ENCODE results near the gene UBB. TPM values are rescaled to one million over a fixed set of nuclear protein-coding genes. Genes with fewer than 3 reads are reported as not detected.
A peak's percentile ranks its signal among the peaks of the same experiment; 100 is the strongest.

Gene UBB
- total and polyA plus RNA-seq, 9 of the 15 experiments (the other 6 are each of a cell fraction or from before 2014, with no cell fraction given), result 1,069 to 4,143 (median 1,696) TPM

GRCh38 chr17:16398270-16399267 is 17.7 kb downstream of the UBB start:
- Histone ChIP-seq H3K9me3 (replicated peaks; ENCODE audit: control insufficient read depth, insufficient read depth, low read depth, low read length) (no peaks in the 10 kb centered on the region), H3K4me3 (no peak overlapping the region), H3K4me2 (ENCODE audit: insufficient read depth, low read length) (peak overlapping the region; percentile 5; the same call in 1 of the 2 replicates), H3K4me1 (replicated peaks in 1 of 2; ENCODE audit: control insufficient read depth in 2 of 2, insufficient read depth in 2 of 2, low read length in 2 of 2) (peaks cover 2 to 21% of the 10 kb centered on the region in 2 experiments; a peak in 4 of 5 replicates), H3K79me2 (ENCODE audit: control insufficient read depth, insufficient read depth, low read length) (no peaks in the 10 kb centered on the region), H3K27ac (ENCODE audit: extremely low read depth, low read depth, low read length) (peak overlapping the region; percentile 64), H3K36me3 (ENCODE audit: control insufficient read depth, insufficient read depth, low read length) (no peaks in the 10 kb centered on the region), H3K27me3 (ENCODE audit: control insufficient read depth in 2 of 2, insufficient read depth in 2 of 2, low read length in 2 of 2) (no peaks in the 10 kb centered on the region), H2AFZ (ENCODE audit: low read depth, low read length) (no peak overlapping the region), H3K9ac (ENCODE audit: insufficient read depth in 1 of 2, low read depth in 2 of 2, low read length in 2 of 2) (peak overlapping the region in 1 of 2 experiments; percentile 70; a peak in 1 of 4 replicates), H3K9me1 (ENCODE audit: control insufficient read depth, insufficient read depth, low read length) (no peaks in the 10 kb centered on the region), H4K20me1 (replicated peaks; ENCODE audit: control insufficient read depth, insufficient read depth, low read length) (no peaks in the 10 kb centered on the region)
- FAIRE-seq, result peak; percentile 96
- peak; percentile 52 to 83 (median 54) for DNase-seq (ENCODE audit: extremely low read depth in 1 of 4, low spot score in 3 of 4)
- 2% methylated on average over 8 of the region's 9 CpGs for WGBS (ENCODE audit: insufficient coverage, low coverage, missing lambda C conversion rate)
- CTCF ChIA-PET (ENCODE audit: low intra/inter-chr PET ratio), result no interaction called here
- in situ Hi-C loops (cut with MboI) (no loop called here), intact Hi-C loops (cut with micrococcal nuclease) (no loop called here)
- POLR2A ChIA-PET, result interaction anchor here (1.3 to 1.5 kb wide), 2 partner anchors 40 kb away, joined by 4 to 5 read pairs; no protein-coding TSS in a partner anchor
- peak; percentile 75 for ATAC-seq
- BruUV-seq (replicated peaks), result no TSS peak
- TF ChIP-seq ZNF121 (CRISPR knock-in tag; conservative IDR thresholded peaks at IDR 0.05) (no peak), L3MBTL2 (IDR thresholded peaks at IDR 0.05) (peak; percentile 24; the same call in 1 of the 2 replicates), RCOR1 (IDR thresholded peaks at IDR 0.05; ENCODE audit: borderline replicate concordance in 1 of 2, low read depth in 2 of 2, low read length in 2 of 2) (peak; percentile 19 to 92; a peak in 2 of 4 replicates), MTA3 (IDR thresholded peaks at IDR 0.05; ENCODE audit: borderline replicate concordance) (no peak), CBFA2T3 (IDR thresholded peaks at IDR 0.05) (peak; percentile 86), GABPB1 (CRISPR knock-in tag; IDR thresholded peaks at IDR 0.05) (0 out of 2 replicates have a peak, but pooled peaks have one; percentile 27), PML (IDR thresholded peaks at IDR 0.05; ENCODE audit: low read length) (peak; percentile 78), BRF2 (IDR thresholded peaks at IDR 0.05; ENCODE audit: borderline replicate concordance, insufficient read depth, insufficient read length) (no peak), ZNF253 (CRISPR knock-in tag; conservative IDR thresholded peaks at IDR 0.05) (no peak), ATF3 (IDR thresholded peaks at IDR 0.05) (peak; percentile 62; the same call in 1 of the 2 replicates), ATF3 (CRISPR knock-in tag; conservative IDR thresholded peaks at IDR 0.05) (no peak), TEAD4 (IDR thresholded peaks at IDR 0.05; ENCODE audit: low read length) (peak; percentile 93), TEAD4 (CRISPR knock-in tag; IDR thresholded peaks at IDR 0.05; ENCODE audit: borderline replicate concordance) (no peak), SOX6 (IDR thresholded peaks at IDR 0.05) (0 out of 2 replicates have a peak, but pooled peaks have one; percentile 23), HNRNPK (IDR thresholded peaks at IDR 0.05; ENCODE audit: low read depth, low read length, poor library complexity, severe bottlenecking) (no peak), MEIS2 (IDR thresholded peaks at IDR 0.05; ENCODE audit: partially characterized antibody) (peak; percentile 38), GATA2 (CRISPR knock-in tag; IDR thresholded peaks at IDR 0.05) (peak; percentile 72), CREM (IDR thresholded peaks at IDR 0.05; ENCODE audit: low read depth) (peak; percentile 31; the same call in 1 of the 2 replicates), ETS1 (conservative IDR thresholded peaks at IDR 0.05; ENCODE audit: control insufficient read depth, low read depth, low read length) (0 out of 2 replicates have a peak, but pooled peaks have one; percentile 44)

Data from K562 (cell line).